Stimulated activated CD4-positive, alpha-beta T cell treated with anti-CD3 and anti-CD28 coated beads, Interleukin-1b, Interleukin-23, amount 100 ng/mL, for 48 hours (primary cell): ENCODE data around the gene C14orf119.

ENCODE experiments used
- DNase-seq: peaks from one replicate; pipeline ENCODE4 v3.0.0-alpha.2; 2020

C14orf119 gene

GRCh38 chr14:23128969-23129758 is 33.9 kb downstream of the C14orf119 start:
- no peak for DNase-seq

GRCh38 chr14:23129759-23130316 is 34.5 kb downstream of the C14orf119 start:
- DNase-seq = no peak

GRCh38 chr14:23130871-23131270 is 35.6 kb downstream of the C14orf119 start:
- DNase-seq = no peak

GRCh38 chr14:23131482-23131881 is 36.2 kb downstream of the C14orf119 start:
- no peak for DNase-seq

DNA sequence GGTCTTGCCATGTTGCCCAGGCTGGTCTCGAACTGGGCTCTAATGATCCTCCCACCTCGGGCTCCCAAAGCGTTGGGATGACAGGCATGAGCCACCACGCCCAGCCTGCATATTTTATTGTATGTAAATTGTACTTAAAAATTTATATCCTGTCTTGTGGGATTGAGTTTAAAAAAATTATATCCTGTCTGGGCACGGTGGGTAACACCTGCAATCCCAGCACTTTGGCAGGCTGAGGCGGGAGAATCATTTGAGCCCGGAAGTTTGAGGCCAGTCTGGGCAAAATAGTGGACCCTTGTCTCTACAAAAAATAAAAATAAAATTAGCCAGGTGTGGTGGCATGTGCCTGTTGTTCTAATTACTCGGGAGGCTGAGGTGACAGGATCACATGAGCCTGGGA is 37.7 kb downstream of the C14orf119 start:
- DNase-seq = no peak

DNA sequence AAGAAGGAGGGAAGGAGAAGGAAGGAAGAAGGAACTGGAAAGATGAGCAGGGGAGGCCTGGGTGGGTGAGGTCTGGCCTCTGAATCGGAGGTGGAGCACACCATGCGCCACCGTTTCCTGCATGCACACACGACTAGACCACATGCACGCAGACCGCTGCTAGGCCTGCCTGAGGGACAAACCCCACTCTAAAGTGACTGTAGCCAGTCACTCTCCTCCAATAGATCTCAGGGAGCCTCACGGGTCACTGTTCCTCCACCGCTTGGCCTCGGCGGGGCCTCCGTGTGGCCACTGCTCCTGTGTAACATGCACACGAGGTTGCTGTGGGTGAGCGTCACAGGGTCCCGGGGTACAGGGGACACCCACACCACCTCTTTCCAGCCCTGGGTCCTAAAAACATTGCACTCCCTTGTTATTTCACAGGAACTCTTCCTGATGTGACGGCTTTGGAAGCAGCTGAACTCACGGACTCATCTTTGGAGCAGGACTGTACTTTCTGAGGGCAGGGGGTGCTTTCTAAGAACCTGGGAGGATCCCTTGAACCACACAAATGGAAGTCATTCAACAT is 41.3 kb downstream of the C14orf119 start:
- no peak for DNase-seq

DNA sequence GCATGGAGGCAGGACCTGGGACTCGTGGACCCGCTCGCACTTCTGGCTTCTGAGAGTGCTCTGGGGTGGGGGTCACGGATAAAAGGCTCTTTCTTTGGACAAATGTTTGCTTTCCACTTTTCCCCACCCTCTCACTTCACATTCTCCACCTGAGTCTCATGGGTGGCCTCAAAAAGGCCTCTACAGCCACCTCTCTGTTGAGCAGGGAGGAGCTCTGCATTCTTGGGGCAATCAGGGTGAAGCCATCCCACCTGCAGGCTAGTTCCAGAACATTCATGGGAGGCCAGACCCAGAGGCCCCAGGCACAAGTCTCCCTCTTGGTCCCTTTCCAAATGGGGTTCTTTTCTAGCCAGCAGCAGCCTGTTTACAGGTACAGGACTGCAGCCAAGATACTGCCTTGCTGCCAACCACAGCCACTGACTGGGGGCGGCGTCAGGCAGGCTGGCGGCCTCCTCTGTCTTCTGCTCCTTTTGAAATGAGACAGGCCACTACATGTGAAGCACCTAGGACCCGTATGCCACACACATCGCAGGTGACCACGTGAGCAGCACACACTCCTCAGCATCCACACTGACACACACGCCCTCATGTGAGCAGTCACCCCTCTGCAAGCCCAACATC is 42.0 kb downstream of the C14orf119 start:
- DNase-seq = no peak

- DNase-seq = no peak
Observed at GRCh38 chr14:23137813-23138535, 42.7 kb downstream of the C14orf119 start.

- no peak for DNase-seq
Observed at GRCh38 chr14:23139874-23140273, 44.6 kb downstream of the C14orf119 start.

DNA sequence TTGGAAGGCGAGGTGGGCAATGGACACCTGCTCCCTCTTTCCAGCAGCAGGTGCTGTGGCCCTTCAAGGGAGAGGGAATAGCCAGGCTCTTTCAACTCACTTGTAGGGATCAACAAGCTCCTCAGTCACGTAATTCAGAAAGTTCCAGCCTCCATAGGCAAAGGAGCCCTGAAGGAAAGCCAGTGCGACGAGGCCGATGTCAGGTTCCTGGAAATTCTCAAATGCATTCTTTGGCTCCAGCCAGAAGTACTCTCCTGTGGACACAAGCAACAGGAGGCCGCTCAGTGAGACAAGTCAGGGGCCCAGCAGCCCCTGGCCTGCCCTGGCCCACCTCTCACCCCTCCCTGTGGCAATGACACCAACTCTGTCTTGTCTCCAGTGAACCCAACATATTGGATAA is 45.1 kb downstream of the C14orf119 start:
- no peak for DNase-seq

- no peak for DNase-seq
Observed at GRCh38 chr14:23141706-23142444, 46.6 kb downstream of the C14orf119 start.

- DNase-seq = no peak
Observed at GRCh38 chr14:23142826-23143225, 47.5 kb downstream of the C14orf119 start.

DNA sequence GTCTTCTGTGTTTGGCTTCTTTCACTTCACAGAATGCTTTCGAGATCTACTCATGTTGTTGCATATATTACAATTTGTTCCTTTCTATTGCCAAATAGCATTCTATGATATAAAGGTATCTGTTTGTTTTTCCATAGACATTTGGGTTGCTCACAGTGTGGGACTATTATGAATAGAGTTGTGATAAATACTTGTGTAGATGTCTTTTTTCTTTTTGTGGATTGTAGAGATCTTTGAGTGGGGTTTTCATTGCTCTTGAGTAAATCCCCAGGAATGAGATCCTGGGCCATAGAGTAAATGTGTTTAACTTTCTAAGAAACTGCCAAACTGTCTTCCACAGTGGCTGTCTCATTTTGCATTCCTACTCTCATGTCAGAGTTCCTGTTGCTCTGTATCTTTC is 48.6 kb downstream of the C14orf119 start:
- no peak for DNase-seq

DNA sequence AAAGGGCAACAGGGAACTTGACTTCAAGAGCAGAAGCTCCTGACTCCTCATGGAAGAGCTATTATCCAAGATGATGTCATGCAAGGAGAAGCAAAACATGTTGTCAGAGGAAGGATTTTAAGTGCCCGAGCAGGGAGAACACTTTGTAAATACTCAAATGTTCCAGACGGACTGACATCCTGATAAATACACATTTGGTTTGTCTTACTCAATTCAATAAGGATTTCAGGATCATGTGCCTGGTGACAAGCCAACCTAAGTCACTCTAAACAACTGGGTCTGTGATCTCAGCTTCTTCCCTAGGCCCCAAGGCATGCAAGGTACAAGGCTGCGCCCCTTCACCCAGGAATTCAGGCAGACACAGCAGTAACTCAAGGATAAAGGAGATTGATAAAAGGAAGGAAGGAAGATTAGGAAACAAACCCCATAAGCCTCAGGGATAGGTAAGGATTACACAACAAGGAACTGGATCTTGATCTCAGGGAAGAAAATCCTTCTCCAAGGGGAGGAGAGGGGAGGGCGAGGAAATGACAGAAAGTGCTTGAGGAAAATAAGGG is 50.6 kb downstream of the C14orf119 start:
- DNase-seq = no peak

DNA sequence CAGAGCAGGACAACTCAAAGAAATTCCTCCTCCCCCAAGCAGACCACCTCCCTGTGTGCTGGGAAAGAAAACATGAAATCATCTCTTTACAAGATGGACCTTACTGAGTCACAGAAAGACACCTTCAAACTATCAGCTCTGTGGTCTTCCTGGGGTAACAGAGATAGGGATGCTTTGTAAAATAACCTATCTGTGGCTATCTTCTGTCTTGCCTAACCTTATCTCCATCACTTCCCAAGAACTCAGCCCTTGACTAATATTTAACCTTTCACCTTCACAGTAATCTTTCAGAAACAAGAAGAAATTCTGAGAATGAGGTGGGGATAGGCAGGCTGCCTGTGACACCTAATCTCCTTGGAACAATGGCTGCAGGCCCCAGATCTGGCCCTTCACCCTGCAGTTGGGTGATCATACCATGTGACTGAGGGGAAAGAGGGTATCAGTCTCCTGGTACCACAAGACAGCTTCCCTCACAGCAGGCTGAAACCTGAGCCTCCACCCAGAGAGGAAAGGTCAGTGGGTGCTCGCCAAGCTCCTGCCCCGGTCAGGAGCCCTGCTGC is 51.1 kb downstream of the C14orf119 start:
- no peak for DNase-seq

DNA sequence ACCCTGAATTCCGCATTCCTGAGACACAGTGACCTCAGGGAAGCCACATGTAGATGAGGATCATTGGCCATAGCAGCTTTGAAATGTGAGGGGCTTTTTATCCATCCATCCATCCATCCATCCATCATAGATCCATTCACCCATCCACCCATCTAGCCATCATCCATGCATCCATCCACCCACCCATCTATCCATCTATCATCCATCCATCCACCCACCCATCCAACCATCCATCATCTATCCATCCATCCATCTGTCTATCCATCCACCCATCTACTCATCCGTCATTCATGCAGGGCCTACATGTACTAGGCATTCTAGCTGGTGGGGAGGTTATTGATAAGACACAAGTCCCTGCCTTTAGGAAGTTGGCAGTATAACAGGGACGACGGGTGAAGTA is 51.7 kb downstream of the C14orf119 start:
- DNase-seq = no peak

DNA sequence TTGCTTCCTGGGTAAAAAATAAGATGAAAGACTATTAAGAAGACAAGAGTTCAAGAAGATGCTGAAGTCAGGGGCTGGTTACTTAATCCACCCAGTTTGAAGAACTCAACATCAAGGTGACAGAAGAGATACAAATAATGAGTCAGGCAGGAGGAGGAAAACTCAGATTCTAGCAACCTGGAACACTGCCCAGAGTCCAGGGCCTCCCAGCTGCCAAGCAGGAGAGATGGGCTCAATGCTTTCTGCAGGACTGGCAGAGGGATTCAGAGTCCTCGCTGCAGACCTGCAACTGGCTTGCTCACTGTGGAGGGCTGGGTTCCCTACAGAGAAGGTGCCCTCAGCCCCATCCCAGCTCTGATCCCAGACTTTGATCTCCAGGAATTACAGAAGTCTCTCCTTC is 52.4 kb downstream of the C14orf119 start:
- DNase-seq = no peak

GRCh38 chr14:23148591-23149249 is 53.4 kb downstream of the C14orf119 start:
- DNase-seq = no peak

DNA sequence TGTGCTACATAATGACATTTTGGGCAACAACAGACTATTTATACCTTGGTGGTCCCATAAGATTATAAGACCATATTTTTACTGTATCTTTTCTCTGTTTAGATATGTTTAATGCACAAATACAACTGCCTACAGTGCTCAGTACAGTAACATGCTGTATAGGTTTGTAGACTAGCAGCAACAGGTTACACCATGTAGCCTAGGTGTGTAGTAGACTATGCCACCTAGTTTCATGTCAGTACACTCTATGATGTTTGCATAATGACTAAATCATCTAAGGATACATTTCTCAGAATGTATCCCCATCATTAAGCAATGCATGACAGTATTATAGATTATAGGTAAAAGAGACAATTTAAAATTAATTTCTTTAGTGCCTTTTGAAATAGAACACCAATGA is 54.4 kb downstream of the C14orf119 start:
- no peak for DNase-seq
